22Rv1 (cell line): ENCODE data around the gene PIGN.

ENCODE experiments used
- ZFX ChIP-seq: fragments of 450-650 bp; IDR thresholded peaks from 2 replicates; pipeline ENCODE4 v1.6.1; 2017; ENCODE audit warnings: antibody characterized with exemption, borderline replicate concordance
- TF ChIP-seq, protein P1 (sequence below): fragments of 450-650 bp; IDR thresholded peaks from 2 replicates; pipeline ENCODE4 v1.5.1; 2017; ENCODE audit warnings: mild to moderate bottlenecking

- no peak for TF ChIP-seq ZFX
- TF ChIP-seq, protein P1, sequence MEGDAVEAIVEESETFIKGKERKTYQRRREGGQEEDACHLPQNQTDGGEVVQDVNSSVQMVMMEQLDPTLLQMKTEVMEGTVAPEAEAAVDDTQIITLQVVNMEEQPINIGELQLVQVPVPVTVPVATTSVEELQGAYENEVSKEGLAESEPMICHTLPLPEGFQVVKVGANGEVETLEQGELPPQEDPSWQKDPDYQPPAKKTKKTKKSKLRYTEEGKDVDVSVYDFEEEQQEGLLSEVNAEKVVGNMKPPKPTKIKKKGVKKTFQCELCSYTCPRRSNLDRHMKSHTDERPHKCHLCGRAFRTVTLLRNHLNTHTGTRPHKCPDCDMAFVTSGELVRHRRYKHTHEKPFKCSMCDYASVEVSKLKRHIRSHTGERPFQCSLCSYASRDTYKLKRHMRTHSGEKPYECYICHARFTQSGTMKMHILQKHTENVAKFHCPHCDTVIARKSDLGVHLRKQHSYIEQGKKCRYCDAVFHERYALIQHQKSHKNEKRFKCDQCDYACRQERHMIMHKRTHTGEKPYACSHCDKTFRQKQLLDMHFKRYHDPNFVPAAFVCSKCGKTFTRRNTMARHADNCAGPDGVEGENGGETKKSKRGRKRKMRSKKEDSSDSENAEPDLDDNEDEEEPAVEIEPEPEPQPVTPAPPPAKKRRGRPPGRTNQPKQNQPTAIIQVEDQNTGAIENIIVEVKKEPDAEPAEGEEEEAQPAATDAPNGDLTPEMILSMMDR, result no peak
Observed at GRCh38 chr18:62206593-62206992, 19.7 kb upstream of the PIGN start.
